Left lobe of liver (tissue), 2 donors: ENCODE measurements around the gene PHEX. TPM values are rescaled to one million over a fixed set of nuclear protein-coding genes. Genes with fewer than 3 reads are reported as not detected.

Experiments
- ATAC-seq: fragments of 200-7000 bp; cut with Tn5 transposase; one replicate; pipeline ENCODE4 v1.9.1; 2020; ENCODE audit warnings: mild to moderate bottlenecking, moderate library complexity
- DNase-seq: peaks from one replicate; pipeline ENCODE4 v3.0.0-alpha.2; 2020; ENCODE audit warnings: low spot score
- total RNA-seq: library from RNA; stranded (reverse); gene quantifications from one replicate; pipeline ENCODE4 v1.2.1, GENCODE V29; 2021
- donor health status: DM: no; HTN: no; CAD: no; lungs with moderate emphysema.
- donor health status: DM: no; HTN: yes; CAD: no.

The PHEX gene
- total RNA-seq, 1 donor from 2014 or later: not detected

- ATAC-seq (no peak), DNase-seq (no peak)
These were observed 109.1 kb downstream of the PHEX start for GRCh38 chrX:22141047-22141730.

- DNase-seq (no peak), ATAC-seq (no peak)
These were observed 115.1 kb downstream of the PHEX start for GRCh38 chrX:22147214-22147613.

- DNase-seq (no peak), ATAC-seq (no peak)
These were observed 115.8 kb downstream of the PHEX start for GRCh38 chrX:22147942-22148341.

- ATAC-seq (no peak), DNase-seq (no peak)
These were observed 116.4 kb downstream of the PHEX start for GRCh38 chrX:22148565-22148964.

GRCh38 chrX:22150371-22150770, 118.2 kb downstream of the PHEX start:
- ATAC-seq (no peak), DNase-seq (no peak)

GRCh38 chrX:22155126-22155525, 123.0 kb downstream of the PHEX start:
- ATAC-seq: no peak
- DNase-seq: no peak

- DNase-seq: no peak
- no peak for ATAC-seq
These were observed 126.9 kb downstream of the PHEX start for GRCh38 chrX:22159071-22159470.

- DNase-seq: no peak
- ATAC-seq: no peak
These were observed 131.2 kb downstream of the PHEX start for GRCh38 chrX:22163326-22163725.

- no peak for ATAC-seq
- no peak for DNase-seq
These were observed 132.8 kb downstream of the PHEX start for GRCh38 chrX:22164770-22165388.

GRCh38 chrX:22165732-22166457, 133.8 kb downstream of the PHEX start:
- no peak for DNase-seq
- no peak for ATAC-seq

GRCh38 chrX:22171287-22172060, 139.3 kb downstream of the PHEX start:
- DNase-seq: no peak
- ATAC-seq: no peak

GRCh38 chrX:22173966-22174365, 141.8 kb downstream of the PHEX start:
- DNase-seq (no peak), ATAC-seq (no peak)

GRCh38 chrX:22177950-22178515, 145.9 kb downstream of the PHEX start:
- no peak for DNase-seq
- ATAC-seq: no peak

- ATAC-seq (no peak), DNase-seq (no peak)
These were observed 152.0 kb downstream of the PHEX start for GRCh38 chrX:22184096-22184495.

- DNase-seq (no peak), ATAC-seq (no peak)
These were observed 154.0 kb downstream of the PHEX start for GRCh38 chrX:22186165-22186564.

GRCh38 chrX:22192419-22193060, 160.4 kb downstream of the PHEX start:
- ATAC-seq: peak; percentile 99
- peak; percentile 57 for DNase-seq

GRCh38 chrX:22193851-22194659, 161.9 kb downstream of the PHEX start:
- DNase-seq: no peak
- ATAC-seq: no peak

GRCh38 chrX:22194660-22194945, 162.5 kb downstream of the PHEX start:
- DNase-seq: no peak
- no peak for ATAC-seq

GRCh38 chrX:22196149-22196548, 164.0 kb downstream of the PHEX start:
- DNase-seq: no peak
- no peak for ATAC-seq

- no peak for DNase-seq
- ATAC-seq: no peak
These were observed 170.1 kb downstream of the PHEX start for GRCh38 chrX:22202251-22202650.
